Lung microvascular endothelial cell (primary cell): ENCODE data around the gene STAT6. TPM values are rescaled to one million over a fixed set of nuclear protein-coding genes. Genes with fewer than 3 reads are reported as not detected.
A peak's percentile ranks its signal among the peaks of the same experiment; 100 is the strongest.

Experiments
- DNase-seq, 2 donors: peaks; one replicate each; pipeline versions ENCODE4 v3.0.0 to v3.0.0-alpha.2; 2010; ENCODE audit warnings: low read depth in 2 of 2
- total RNA-seq: library from RNA; depleted of rRNA; stranded (reverse); fragments of >200 nt; gene quantifications from 2 replicates; pipeline ENCODE4 v1.2.1, GENCODE V29; 2014

STAT6 gene
- total RNA-seq, 1 donor from 2014 or later: 6.7 TPM

- DNase-seq: peak; percentile 26 to 46
Measured at GRCh38 chr12:57146961-57147944, 36.1 kb upstream of the STAT6 start, which contains the start of gene LRP1-AS. Gene LRP1-AS, minus strand, starts transcription at chr12:57147619.

DNA sequence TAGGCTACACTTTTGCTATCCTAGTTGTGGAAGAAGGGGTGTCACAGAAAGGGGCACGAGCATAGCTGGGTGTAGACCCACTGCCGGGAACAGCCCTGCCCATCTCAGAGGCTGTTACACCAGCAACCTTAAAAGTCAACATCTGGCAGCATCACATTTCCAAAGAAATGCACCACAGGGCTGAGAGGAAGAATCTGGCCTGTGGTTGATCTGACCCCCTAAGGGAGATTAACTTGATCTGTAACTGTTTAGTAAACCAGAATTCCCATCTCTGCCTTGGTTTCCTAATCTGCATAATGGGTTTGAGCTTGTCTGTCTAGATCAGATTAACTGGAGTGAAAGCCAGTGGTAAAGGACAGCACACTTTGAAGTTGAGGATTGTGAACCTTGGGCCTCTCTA lies 34.9 kb upstream of the STAT6 start:
- DNase-seq: no peak

GRCh38 chr12:57145460-57146059 lies 34.4 kb upstream of the STAT6 start:
- DNase-seq: no peak

DNA sequence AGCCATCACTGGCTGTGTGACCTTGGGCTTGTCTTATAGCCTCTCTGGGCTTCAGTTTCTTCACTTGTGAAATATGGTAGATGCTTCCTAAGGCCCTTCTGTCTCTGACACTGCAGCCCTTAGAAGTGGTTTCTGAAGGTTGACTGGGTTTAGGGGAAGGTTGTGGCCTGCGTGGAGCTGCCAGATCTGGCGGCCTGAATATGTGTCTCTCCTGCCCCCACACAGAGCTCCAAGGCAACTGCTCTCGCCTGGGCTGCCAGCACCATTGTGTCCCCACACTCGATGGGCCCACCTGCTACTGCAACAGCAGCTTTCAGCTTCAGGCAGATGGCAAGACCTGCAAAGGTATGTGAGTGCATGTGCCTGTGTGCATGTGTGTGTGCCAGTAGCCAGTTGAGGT lies 32.3 kb upstream of the STAT6 start:
- DNase-seq: no peak

DNA sequence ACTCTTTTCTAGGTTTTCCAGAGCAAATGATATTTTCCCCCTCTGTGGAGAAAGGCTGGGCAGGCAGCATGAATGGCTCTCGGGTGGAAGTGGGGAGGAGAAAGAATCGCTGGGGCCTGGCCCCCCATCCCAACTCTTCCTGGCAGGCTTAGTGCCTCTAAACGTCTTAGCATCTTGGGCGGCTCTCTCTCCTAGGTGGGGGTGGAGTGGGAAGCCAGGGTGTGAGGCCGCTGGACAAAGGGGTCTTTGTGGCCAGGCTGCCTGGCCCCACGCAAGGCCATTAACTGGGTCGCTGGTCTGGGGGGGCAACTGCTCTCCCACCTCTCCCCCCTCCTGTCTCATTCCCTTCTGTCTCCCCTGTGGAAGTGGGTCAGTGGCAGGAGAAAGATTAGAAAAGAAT lies 31.6 kb upstream of the STAT6 start:
- no peak for DNase-seq

GRCh38 chr12:57142121-57142520 lies 31.0 kb upstream of the STAT6 start:
- DNase-seq: no peak

DNA sequence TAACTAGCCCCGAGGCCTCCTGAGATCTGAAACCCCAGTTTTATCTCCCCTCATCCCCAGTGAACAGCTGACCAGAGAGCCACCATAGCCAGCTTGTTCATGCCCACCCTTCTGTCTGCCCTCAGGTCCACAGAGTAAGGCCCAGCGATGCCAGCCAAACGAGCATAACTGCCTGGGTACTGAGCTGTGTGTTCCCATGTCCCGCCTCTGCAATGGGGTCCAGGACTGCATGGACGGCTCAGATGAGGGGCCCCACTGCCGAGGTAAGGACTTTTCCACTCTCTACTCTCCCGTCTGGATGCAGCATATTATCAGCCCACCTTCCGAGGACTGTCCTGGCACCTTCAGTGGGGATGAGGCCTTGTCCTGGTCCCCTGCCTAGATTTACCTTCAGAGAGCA lies 30.1 kb upstream of the STAT6 start:
- no peak for DNase-seq

DNA sequence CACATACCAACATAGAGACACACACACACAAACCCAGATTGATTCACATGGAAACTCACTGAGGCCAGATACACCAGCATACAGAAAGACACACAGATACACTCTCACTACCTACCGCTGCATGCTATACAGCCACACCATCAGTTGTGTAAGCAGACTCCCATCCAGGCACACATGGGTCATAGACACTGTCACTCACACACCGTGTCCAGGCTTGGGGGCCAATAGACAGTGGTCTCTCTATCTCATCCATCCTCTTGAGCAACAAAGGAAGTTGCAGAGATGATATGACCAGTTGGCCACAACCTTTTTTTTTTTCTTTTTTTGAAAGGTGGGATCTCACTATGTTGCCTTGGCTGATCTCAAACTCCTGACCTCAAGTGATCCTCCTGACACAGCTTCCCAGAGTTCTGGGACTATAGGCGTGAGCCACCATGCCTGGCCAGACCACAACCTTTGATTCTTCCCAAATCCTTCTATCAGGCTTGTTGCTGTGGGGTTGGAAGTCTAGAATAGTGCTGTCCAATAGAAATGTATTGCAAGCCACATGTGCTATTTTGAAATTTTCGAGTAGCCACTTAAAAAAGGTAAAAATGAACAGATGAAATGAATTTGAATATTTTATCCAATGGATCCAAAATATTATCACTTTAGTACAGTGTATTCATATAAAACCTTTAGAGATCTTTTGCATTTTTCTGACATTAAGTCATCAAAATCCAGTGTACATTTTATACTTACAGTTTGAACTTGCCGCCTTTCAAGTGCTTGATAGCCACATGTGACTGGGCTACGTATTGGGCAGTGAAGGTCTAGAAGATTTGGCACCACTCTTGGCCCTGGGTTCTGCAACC lies 28.9 kb upstream of the STAT6 start:
- no peak for DNase-seq

DNA sequence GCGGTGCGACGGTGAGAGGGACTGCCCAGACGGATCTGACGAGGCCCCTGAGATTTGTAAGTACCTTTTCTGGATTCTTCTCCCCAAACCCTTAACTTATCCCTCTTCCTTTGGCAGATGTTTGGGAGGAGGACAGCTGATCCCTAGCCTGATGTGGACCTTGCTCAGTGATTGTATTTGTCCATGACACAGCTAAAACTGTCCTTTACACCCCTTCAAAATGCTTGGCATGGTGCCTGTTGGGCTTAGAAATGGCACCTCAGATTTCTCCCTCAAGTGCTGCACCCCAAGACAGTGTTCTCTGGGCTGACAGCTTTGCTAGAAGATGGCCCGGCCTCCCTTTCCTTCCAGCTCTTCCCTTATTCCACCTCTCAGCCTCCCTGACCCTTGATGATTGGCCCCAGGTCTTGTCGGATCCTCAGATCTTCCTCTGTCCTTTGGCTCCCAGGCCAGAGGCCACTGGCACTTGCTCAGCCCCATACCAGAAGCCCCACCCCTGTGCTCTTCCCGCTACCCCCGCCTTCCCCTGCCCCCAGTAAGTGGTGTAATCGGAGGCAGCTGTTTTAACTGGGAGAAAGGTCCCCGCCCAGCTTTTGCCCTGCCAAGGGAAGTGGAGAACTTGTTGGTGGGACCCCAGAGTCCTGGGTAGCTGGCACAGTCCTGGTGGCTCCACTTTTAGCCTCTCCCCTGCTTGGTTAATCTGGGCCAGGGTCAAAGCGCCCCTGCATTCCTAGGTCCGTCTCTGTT lies 27.5 kb upstream of the STAT6 start:
- DNase-seq: no peak

- DNase-seq: no peak
Measured at GRCh38 chr12:57135527-57136326, 24.6 kb upstream of the STAT6 start.

- DNase-seq: no peak
Measured at GRCh38 chr12:57134949-57135348, 23.8 kb upstream of the STAT6 start.

GRCh38 chr12:57133916-57134315 lies 22.8 kb upstream of the STAT6 start:
- no peak for DNase-seq

- no peak for DNase-seq
Measured at GRCh38 chr12:57133013-57133569, 21.9 kb upstream of the STAT6 start.

GRCh38 chr12:57131896-57132744 lies 21.0 kb upstream of the STAT6 start:
- DNase-seq: peak; percentile 29 to 33

GRCh38 chr12:57130941-57131340 lies 19.8 kb upstream of the STAT6 start:
- no peak for DNase-seq

DNA sequence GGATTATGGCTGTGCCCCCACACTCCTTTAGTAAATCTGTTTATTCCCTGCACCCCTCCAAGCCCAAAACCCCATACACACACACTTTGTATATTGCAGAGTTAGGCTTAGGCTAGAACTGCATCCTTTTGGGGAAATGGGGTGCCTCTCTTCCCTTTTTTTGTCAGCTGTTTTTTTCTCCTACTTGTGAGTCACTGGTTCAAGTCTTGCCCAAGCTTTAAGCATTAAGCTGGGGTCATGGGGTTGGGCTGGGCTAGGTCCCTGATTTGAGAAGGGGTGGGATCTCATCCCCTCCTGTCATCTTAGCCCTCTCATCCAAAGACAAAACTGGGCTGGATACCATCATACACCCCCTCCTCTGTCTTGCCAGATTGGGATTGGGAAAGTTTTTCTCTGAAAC lies 18.7 kb upstream of the STAT6 start:
- no peak for DNase-seq

DNA sequence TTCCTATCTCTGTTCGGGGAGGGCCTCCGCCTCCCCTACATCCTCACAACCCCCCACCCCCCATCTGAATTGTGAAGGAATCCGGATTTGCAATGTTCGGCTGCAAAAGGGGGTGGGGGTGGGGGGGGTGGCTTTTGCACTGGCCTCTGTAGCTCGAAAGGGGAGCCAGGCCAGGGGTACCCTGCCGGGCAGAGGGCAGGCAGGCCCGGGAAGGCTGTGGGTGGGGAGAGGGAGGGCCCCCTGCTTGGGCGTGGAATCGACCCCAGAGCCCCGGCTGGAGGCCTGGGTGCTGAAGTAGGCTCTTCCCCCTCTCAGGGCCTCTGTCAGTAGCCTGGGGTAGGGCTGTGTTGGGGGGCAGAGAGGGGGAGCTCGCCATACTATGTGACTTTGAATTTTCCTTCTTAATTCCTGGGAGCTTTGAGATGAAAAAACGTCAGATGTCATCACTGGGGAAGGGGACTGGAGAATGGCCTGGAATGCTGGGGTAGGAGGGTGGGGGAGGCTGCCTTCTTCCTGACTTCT lies 18.2 kb upstream of the STAT6 start:
- DNase-seq: no peak

- DNase-seq: no peak
Measured at GRCh38 chr12:57128519-57129247, 17.5 kb upstream of the STAT6 start.
